Measurements from ENCODE around the gene PIK3C2B.

GRCh38 chr1:204447736-204448135 is 46.9 kb downstream of the PIK3C2B start:
- TF ChIP-seq POLR2AphosphoS5 (IDR thresholded peaks at IDR 0.05) (no peak), CTCF (IDR thresholded peaks at IDR 0.05) (no peak)

Measured in sigmoid colon (tissue), 4 donors.